Trophoblast cell (in vitro differentiated cells and primary cell): ENCODE measurements around the gene SIK2.
"Not testable (repeated sequence)": the region's sequence is repeated elsewhere in the genome, so short reads cannot be mapped to it uniquely, and the experiment has no call there.

Experiments
- DNase-seq, 2 donors: peaks; one replicate each; pipeline ENCODE4 v3.0.0-alpha.2; 2016
- H2AFZ ChIP-seq: 2 replicates; pipeline ENCODE4 v1.6.1; 2013; ENCODE audit warnings: low read length, moderate library complexity, mild to moderate bottlenecking; ENCODE audit not compliant: insufficient read depth, poor library complexity
- H2AK5ac ChIP-seq: 2 replicates; pipeline ENCODE4 v1.6.1; 2013; ENCODE audit warnings: mild to moderate bottlenecking, low read length
- H2BK120ac ChIP-seq: 2 replicates; pipeline ENCODE4 v1.6.1; 2013; ENCODE audit warnings: low read length, mild to moderate bottlenecking, moderate library complexity; ENCODE audit not compliant: insufficient read depth, poor library complexity
- H2BK12ac ChIP-seq: 2 replicates; pipeline ENCODE4 v1.6.1; 2013; ENCODE audit warnings: mild to moderate bottlenecking, low read length, moderate library complexity
- H2BK5ac ChIP-seq: 2 replicates; pipeline ENCODE4 v1.6.1; 2013; ENCODE audit warnings: low read length, low read depth, moderate library complexity, mild to moderate bottlenecking; ENCODE audit not compliant: poor library complexity
- H3K14ac ChIP-seq: 2 replicates; pipeline ENCODE4 v1.6.1; 2013; ENCODE audit warnings: mild to moderate bottlenecking, low read length
- H3K18ac ChIP-seq: 2 replicates; pipeline ENCODE4 v1.6.1; 2013; ENCODE audit warnings: mild to moderate bottlenecking, low read length
- H3K23ac ChIP-seq: 2 replicates; pipeline ENCODE4 v1.6.1; 2013; ENCODE audit warnings: low read length
- H3K27ac ChIP-seq: 2 replicates; pipeline ENCODE4 v1.5.1; 2013; ENCODE audit warnings: low read depth, mild to moderate bottlenecking, inconsistent platforms, low read length, moderate library complexity
- H3K27me3 ChIP-seq: 2 replicates; pipeline ENCODE4 v1.6.1; 2013; ENCODE audit warnings: inconsistent platforms, mild to moderate bottlenecking, low read length, moderate library complexity; ENCODE audit not compliant: insufficient read depth
- H3K36me3 ChIP-seq, 2 experiments: 1 replicate in 1 of 2; 2 replicates in 1 of 2; pipeline ENCODE4 v1.6.1; 2013; ENCODE audit warnings: low read length in 2 of 2, mild to moderate bottlenecking in 2 of 2, moderate library complexity in 1 of 2; ENCODE audit not compliant: insufficient read depth in 2 of 2, control insufficient read depth in 1 of 2
- H3K4ac ChIP-seq: 2 replicates; pipeline ENCODE4 v1.6.1; 2013; ENCODE audit warnings: low read depth, mild to moderate bottlenecking, low read length, moderate library complexity
- H3K4me1 ChIP-seq, 2 experiments: 1 replicate in 1 of 2; 2 replicates in 1 of 2; pipeline ENCODE4 v1.6.1; 2013; ENCODE audit warnings: low read length in 2 of 2, mild to moderate bottlenecking in 2 of 2, moderate library complexity in 1 of 2; ENCODE audit not compliant: insufficient read depth in 2 of 2, control insufficient read depth in 1 of 2
- H3K4me2 ChIP-seq: 2 replicates; pipeline ENCODE4 v1.6.1; 2013; ENCODE audit warnings: inconsistent platforms, mild to moderate bottlenecking, low read length, moderate library complexity
- H3K4me3 ChIP-seq: 2 replicates; pipeline ENCODE4 v1.5.1; 2013; ENCODE audit warnings: mild to moderate bottlenecking, low read depth, low read length, inconsistent platforms
- H3K79me1 ChIP-seq: one replicate; pipeline ENCODE4 v1.6.1; 2013; ENCODE audit warnings: low read length
- H3K79me2 ChIP-seq: 2 replicates; pipeline ENCODE4 v1.6.1; 2013; ENCODE audit warnings: low read length, mild to moderate bottlenecking; ENCODE audit not compliant: control insufficient read depth, insufficient read depth, poor library complexity
- H3K9ac ChIP-seq: 2 replicates; pipeline ENCODE4 v1.6.1; 2013; ENCODE audit warnings: mild to moderate bottlenecking, low read length
- H3K9me3 ChIP-seq: 2 replicates; pipeline ENCODE4 v1.6.1; 2013; ENCODE audit warnings: low read depth, mild to moderate bottlenecking, control low read depth, inconsistent platforms, low read length; ENCODE audit not compliant: insufficient read depth
- H4K12ac ChIP-seq: 2 replicates; pipeline ENCODE4 v1.6.1; 2013; ENCODE audit warnings: low read depth, mild to moderate bottlenecking, low read length, moderate library complexity
- H4K8ac ChIP-seq: 2 replicates; pipeline ENCODE4 v1.6.1; 2013; ENCODE audit warnings: low read depth, mild to moderate bottlenecking, low read length, moderate library complexity
- H4K91ac ChIP-seq: one replicate; pipeline ENCODE4 v1.6.1; 2013; ENCODE audit warnings: low read depth, mild to moderate bottlenecking, low read length, moderate library complexity
- WGBS: extraction: QIAGEN DNeasy Blood & Tissue Kit; methylation state at CpG from one replicate; pipeline ENCODE4 v1.1.7; 2013; ENCODE audit warnings: missing lambda C conversion rate; ENCODE audit not compliant: insufficient read length, insufficient coverage; ENCODE audit errors: extremely low coverage; 5-methylcytosine and 5-hydroxymethylcytosine counted together

SIK2 gene

DNA sequence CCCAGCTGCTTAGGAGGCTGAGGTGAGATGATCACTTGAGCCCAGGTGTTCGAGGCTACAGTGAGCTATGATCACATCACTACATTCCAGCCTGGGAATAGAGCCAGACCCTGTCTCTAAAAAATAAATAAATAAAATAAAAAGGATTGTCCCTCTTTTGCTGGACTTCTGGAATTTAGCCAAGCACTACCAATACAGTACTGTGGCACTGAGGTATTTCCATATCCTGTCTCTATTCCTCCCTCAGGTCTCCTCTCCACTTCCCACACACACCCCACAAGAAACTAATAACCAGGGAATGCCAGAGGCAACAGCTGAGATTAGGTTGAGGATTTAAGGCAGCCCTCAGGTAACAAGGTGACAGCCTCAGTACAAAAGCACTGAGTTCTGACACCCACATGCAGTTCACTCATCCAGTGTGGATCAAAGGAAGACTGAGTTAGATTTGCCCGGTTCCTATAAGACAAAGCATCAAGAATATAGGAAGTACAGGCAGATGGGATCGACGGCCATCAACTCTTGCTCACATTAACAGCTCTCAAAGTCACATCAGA, 168.4 kb downstream of the SIK2 start:
- no peak overlapping the region for H4K91ac ChIP-seq
- H3K79me1 ChIP-seq = peaks cover 8% of the 10 kb centered on the region
- no peak overlapping the region for H2BK120ac ChIP-seq
- no peak overlapping the region for H3K4ac ChIP-seq
- H2AFZ ChIP-seq = no peak overlapping the region
- H3K9me3 ChIP-seq = no peaks in the 10 kb centered on the region
- no peak overlapping the region for H4K8ac ChIP-seq
- H3K23ac ChIP-seq = no peak overlapping the region
- no peak overlapping the region for H3K4me2 ChIP-seq
- H3K79me2 ChIP-seq = peaks cover 7% of the 10 kb centered on the region
- H2BK12ac ChIP-seq = no peak overlapping the region
- no peak overlapping the region for H3K9ac ChIP-seq
- no peak overlapping the region for H3K27ac ChIP-seq
- no peak overlapping the region for H2BK5ac ChIP-seq
- DNase-seq = no peak
- H3K4me1 ChIP-seq = peaks cover 0 to 2% of the 10 kb centered on the region in 2 experiments
- WGBS = no CpG with 5 or more reads among the region's 4 CpGs
- no peak overlapping the region for H4K12ac ChIP-seq
- no peak overlapping the region for H3K14ac ChIP-seq
- no peak overlapping the region for H2AK5ac ChIP-seq
- H3K27me3 ChIP-seq = no peaks in the 10 kb centered on the region
- H3K18ac ChIP-seq = no peak overlapping the region
- no peak overlapping the region for H3K4me3 ChIP-seq
- no peaks in the 10 kb centered on the region for H3K36me3 ChIP-seq

GRCh38 chr11:111771205-111771604, 169.0 kb downstream of the SIK2 start:
- H3K4me2 ChIP-seq, H3K18ac ChIP-seq, H4K91ac ChIP-seq, DNase-seq, H2BK120ac ChIP-seq, H3K9ac ChIP-seq, H3K23ac ChIP-seq, H3K4ac ChIP-seq, H2BK5ac ChIP-seq, H3K79me1 ChIP-seq, H3K4me1 ChIP-seq, H3K27me3 ChIP-seq, H4K8ac ChIP-seq, H2AFZ ChIP-seq, H2AK5ac ChIP-seq, H3K27ac ChIP-seq, H3K36me3 ChIP-seq, H3K4me3 ChIP-seq, H3K14ac ChIP-seq, H2BK12ac ChIP-seq, H3K9me3 ChIP-seq, H3K79me2 ChIP-seq, H4K12ac ChIP-seq: not testable (repeated sequence)
- WGBS = no CpG with 5 or more reads among the region's 5 CpGs

DNA sequence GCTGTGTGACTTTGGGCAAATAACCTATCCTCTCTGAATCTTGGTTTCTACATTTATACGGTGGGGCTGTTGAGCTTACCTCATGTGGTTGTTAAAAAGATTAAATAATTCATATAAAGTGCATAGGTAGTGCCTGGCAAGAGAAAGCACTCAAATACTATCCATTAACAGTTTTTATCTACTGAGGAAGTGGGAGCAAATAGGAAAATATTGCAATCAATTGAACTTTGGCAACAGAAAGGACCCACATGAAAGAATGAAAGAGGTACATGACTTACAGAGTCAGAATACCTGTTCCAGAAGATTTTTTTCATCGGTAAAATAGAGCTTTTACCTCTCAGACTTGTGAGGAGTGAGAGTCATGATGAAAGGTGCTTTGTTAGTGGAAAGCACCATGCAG, 170.3 kb downstream of the SIK2 start:
- no peak overlapping the region for H2AK5ac ChIP-seq
- no peaks in the 10 kb centered on the region for H3K27me3 ChIP-seq
- H3K4ac ChIP-seq = no peak overlapping the region
- no peak overlapping the region for H3K14ac ChIP-seq
- H3K4me2 ChIP-seq = no peak overlapping the region
- no peak overlapping the region for H3K4me3 ChIP-seq
- H3K23ac ChIP-seq = no peak overlapping the region
- H4K12ac ChIP-seq = no peak overlapping the region
- no peaks in the 10 kb centered on the region for H3K4me1 ChIP-seq
- WGBS = no CpG with 5 or more reads among the region's 2 CpGs
- H3K27ac ChIP-seq = no peak overlapping the region
- H4K8ac ChIP-seq = no peak overlapping the region
- no peak overlapping the region for H3K18ac ChIP-seq
- H4K91ac ChIP-seq = no peak overlapping the region
- no peaks in the 10 kb centered on the region for H3K79me2 ChIP-seq
- H3K9ac ChIP-seq = no peak overlapping the region
- no peak for DNase-seq
- no peak overlapping the region for H2AFZ ChIP-seq
- no peak overlapping the region for H2BK120ac ChIP-seq
- H3K79me1 ChIP-seq = no peaks in the 10 kb centered on the region
- H3K36me3 ChIP-seq = no peaks in the 10 kb centered on the region
- no peaks in the 10 kb centered on the region for H3K9me3 ChIP-seq
- H2BK12ac ChIP-seq = no peak overlapping the region
- no peak overlapping the region for H2BK5ac ChIP-seq

DNA sequence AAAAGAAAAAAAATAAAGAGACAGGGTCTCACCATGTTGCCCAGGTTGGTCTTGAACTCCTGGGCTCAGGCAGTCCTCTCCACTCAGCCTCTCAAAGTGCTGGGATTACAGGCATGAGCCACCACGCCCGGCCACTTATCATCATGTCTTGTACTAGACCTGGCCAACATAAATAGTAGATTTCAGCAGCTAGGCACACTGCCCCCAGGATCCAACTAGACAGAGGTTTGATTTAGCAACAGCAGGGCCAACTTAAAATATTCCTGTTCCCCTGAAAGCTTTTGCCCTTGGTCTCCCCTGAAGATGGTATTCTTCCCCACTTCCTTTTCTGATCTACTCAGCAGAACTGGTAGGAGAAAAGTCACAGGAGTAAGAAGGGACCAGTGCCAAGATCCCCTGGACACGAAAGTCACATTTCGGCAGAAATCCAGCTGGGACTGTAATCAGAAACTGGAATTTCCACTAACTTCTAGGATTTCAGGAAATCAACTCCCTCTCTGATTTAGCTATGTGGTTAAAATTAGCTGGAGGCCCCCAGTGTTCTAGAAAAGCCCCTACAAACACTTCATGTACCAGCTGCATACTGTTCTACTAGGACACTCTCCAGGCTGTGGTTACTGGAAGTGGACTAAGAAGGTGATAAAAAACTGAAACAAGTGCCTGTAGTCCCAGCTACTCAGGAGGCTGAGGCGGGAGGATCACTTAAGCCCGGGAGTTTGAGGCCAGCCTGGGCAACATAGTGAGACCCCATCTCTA, 172.9 kb downstream of the SIK2 start:
- no peak overlapping the region for H3K4ac ChIP-seq
- H3K4me1 ChIP-seq = peaks cover 0 to 2% of the 10 kb centered on the region in 2 experiments
- H3K79me1 ChIP-seq = no peaks in the 10 kb centered on the region
- H3K18ac ChIP-seq = no peak overlapping the region
- no peak for DNase-seq
- H2AK5ac ChIP-seq = no peak overlapping the region
- H4K12ac ChIP-seq = no peak overlapping the region
- no peak overlapping the region for H3K23ac ChIP-seq
- no peak overlapping the region for H3K9ac ChIP-seq
- H3K27ac ChIP-seq = no peak overlapping the region
- no peaks in the 10 kb centered on the region for H3K79me2 ChIP-seq
- no peak overlapping the region for H4K8ac ChIP-seq
- no peak overlapping the region for H3K4me2 ChIP-seq
- H2BK120ac ChIP-seq = no peak overlapping the region
- no peak overlapping the region for H4K91ac ChIP-seq
- no peak overlapping the region for H2AFZ ChIP-seq
- no peaks in the 10 kb centered on the region for H3K9me3 ChIP-seq
- no peak overlapping the region for H3K14ac ChIP-seq
- H3K36me3 ChIP-seq = no peaks in the 10 kb centered on the region
- no CpG with 5 or more reads among the region's 6 CpGs for WGBS
- no peak overlapping the region for H3K4me3 ChIP-seq
- no peak overlapping the region for H2BK5ac ChIP-seq
- H2BK12ac ChIP-seq = no peak overlapping the region
- H3K27me3 ChIP-seq = no peaks in the 10 kb centered on the region
